GM18867 (cell line): Measurements from ENCODE around the gene PAXX.

Source experiments
- ATAC-seq: cut with Tn5 transposase; IDR thresholded peaks from one replicate; pipeline ENCODE4 v1.9.1; 2021; ENCODE audit warnings: mild to moderate bottlenecking, moderate library complexity; ENCODE audit not compliant: unreplicated experiment

The PAXX gene

GRCh38 chr9:136980669-136981478 lies 11.3 kb upstream of the PAXX start:
- ATAC-seq: no peak

- ATAC-seq: no peak
Observed at GRCh38 chr9:136981588-136982231, 10.5 kb upstream of the PAXX start.

GRCh38 chr9:136982232-136983051 lies 9.8 kb upstream of the PAXX start, which contains the start of gene LCNL1:
LCNL1 (plus strand) TSS chr9:136982993; CDS start chr9:136983587, 594 bp downstream.
- ATAC-seq: no peak

GRCh38 chr9:136983167-136983566 lies 9.1 kb upstream of the PAXX start:
- no peak for ATAC-seq

- no peak for ATAC-seq
Observed at GRCh38 chr9:136983656-136984314, 8.4 kb upstream of the PAXX start.

- ATAC-seq: no peak
Observed at GRCh38 chr9:136984464-136985026, 7.7 kb upstream of the PAXX start.

- ATAC-seq: no peak
Observed at GRCh38 chr9:136985027-136985602, 7.1 kb upstream of the PAXX start.

- no peak for ATAC-seq
Observed at GRCh38 chr9:136985853-136986252, 6.4 kb upstream of the PAXX start.

GRCh38 chr9:136988872-136989271 lies 3.4 kb upstream of the PAXX start:
- ATAC-seq: no peak

GRCh38 chr9:136990242-136990911 lies 1.8 kb upstream of the PAXX start:
- ATAC-seq: no peak

- no peak for ATAC-seq
Observed at GRCh38 chr9:136992819-136993369, 672 bp downstream of the PAXX start.

GRCh38 chr9:136994180-136994887 lies 2.1 kb downstream of the PAXX start:
- ATAC-seq: no peak

GRCh38 chr9:136994888-136995230 lies 2.6 kb downstream of the PAXX start:
- ATAC-seq: no peak

GRCh38 chr9:136995362-136995761 lies 3.1 kb downstream of the PAXX start:
- ATAC-seq: no peak

GRCh38 chr9:136995772-136996311 lies 3.6 kb downstream of the PAXX start:
- no peak for ATAC-seq

- no peak for ATAC-seq
Observed at GRCh38 chr9:136996361-136997292, 4.4 kb downstream of the PAXX start, which contains the start of gene CLIC3. CLIC3 (minus strand) TSS chr9:136996568; CDS start chr9:136996543, 25 bp downstream.

- ATAC-seq: no peak
Observed at GRCh38 chr9:136997371-136997770, 5.1 kb downstream of the PAXX start.
